Osteocyte (in vitro differentiated cells): ENCODE data around the gene PLA2G2C. TPM values are rescaled to one million over a fixed set of nuclear protein-coding genes. Genes with fewer than 3 reads are reported as not detected.

Experiments
- DNase-seq: peaks from one replicate; pipeline ENCODE4 v3.0.0; 2021; ENCODE audit warnings: mixed read lengths; ENCODE audit not compliant: unreplicated experiment; ENCODE audit errors: extremely low spot score
- H3K27ac Mint-ChIP-seq: one replicate; pipeline ENCODE4 v1.8.0; 2021; ENCODE audit warnings: mild to moderate bottlenecking, mixed read lengths; ENCODE audit not compliant: unreplicated experiment
- H3K27me3 Mint-ChIP-seq: one replicate; pipeline ENCODE4 v1.8.0; 2021; ENCODE audit warnings: mixed read lengths; ENCODE audit not compliant: unreplicated experiment
- H3K36me3 Mint-ChIP-seq: one replicate; pipeline ENCODE4 v1.8.0; 2021; ENCODE audit warnings: mixed read lengths; ENCODE audit not compliant: unreplicated experiment
- H3K4me1 Mint-ChIP-seq: one replicate; pipeline ENCODE4 v1.8.0; 2021; ENCODE audit warnings: mixed read lengths; ENCODE audit not compliant: unreplicated experiment
- H3K4me3 Mint-ChIP-seq: one replicate; pipeline ENCODE4 v1.8.0; 2021; ENCODE audit warnings: mild to moderate bottlenecking, moderate library complexity, mixed read lengths; ENCODE audit not compliant: unreplicated experiment
- H3K9me3 Mint-ChIP-seq: one replicate; pipeline ENCODE4 v1.8.0; 2021; ENCODE audit warnings: mixed read lengths; ENCODE audit not compliant: unreplicated experiment
- total RNA-seq: library from RNA; stranded (reverse); gene quantifications from 2 replicates; pipeline ENCODE4 v1.2.1, GENCODE V29; 2021
- TF ChIP-seq, protein P1 (sequence below): fragments of 200-600 bp; sonication (generic); IDR thresholded peaks from 2 replicates; pipeline ENCODE4 v1.5.0; 2021; ENCODE audit warnings: antibody characterized with exemption, mild to moderate bottlenecking, moderate library complexity

PLA2G2C gene
- total RNA-seq, 1 donor from 2014 or later, result not detected

DNA sequence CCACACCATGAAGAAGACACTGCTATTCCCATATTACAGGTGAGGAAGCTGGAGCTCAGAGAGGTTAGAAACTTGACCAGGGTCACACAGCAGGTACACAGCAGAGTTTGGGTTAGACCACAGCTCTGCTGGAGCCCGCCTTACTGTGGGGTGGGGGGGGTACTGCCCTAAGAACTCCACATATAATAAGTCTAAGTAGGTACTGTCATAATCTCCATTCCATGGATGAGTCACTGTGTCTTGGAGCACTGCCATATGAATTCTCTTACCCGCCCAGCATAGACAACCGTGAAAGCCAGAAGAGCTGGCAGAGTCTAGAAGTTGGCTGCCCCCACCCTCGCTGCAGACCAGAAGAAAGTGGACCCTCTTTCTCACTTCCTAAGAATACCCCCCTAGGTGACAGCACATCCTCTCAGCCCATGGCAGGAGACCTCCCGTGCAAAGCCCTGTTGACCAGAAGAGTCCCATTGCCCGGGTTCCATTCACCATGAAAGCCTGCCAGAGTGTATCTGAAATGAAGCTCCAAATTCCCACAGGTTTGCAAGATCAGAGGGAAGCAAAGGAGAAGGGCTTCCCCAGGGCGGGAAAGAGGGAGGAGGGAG lies 61.8 kb downstream of the PLA2G2C start:
- Mint-ChIP-seq H3K36me3 (no peaks in the 10 kb centered on the region), H3K4me1 (no peaks in the 10 kb centered on the region), H3K4me3 (no peak overlapping the region), H3K27me3 (peaks cover 4% of the 10 kb centered on the region), H3K9me3 (peaks cover under 1% of the 10 kb centered on the region), H3K27ac (no peak overlapping the region)
- TF ChIP-seq, protein P1, sequence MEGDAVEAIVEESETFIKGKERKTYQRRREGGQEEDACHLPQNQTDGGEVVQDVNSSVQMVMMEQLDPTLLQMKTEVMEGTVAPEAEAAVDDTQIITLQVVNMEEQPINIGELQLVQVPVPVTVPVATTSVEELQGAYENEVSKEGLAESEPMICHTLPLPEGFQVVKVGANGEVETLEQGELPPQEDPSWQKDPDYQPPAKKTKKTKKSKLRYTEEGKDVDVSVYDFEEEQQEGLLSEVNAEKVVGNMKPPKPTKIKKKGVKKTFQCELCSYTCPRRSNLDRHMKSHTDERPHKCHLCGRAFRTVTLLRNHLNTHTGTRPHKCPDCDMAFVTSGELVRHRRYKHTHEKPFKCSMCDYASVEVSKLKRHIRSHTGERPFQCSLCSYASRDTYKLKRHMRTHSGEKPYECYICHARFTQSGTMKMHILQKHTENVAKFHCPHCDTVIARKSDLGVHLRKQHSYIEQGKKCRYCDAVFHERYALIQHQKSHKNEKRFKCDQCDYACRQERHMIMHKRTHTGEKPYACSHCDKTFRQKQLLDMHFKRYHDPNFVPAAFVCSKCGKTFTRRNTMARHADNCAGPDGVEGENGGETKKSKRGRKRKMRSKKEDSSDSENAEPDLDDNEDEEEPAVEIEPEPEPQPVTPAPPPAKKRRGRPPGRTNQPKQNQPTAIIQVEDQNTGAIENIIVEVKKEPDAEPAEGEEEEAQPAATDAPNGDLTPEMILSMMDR, result no peak
- DNase-seq, result no peak

GRCh38 chr1:20123722-20124455 lies 62.4 kb downstream of the PLA2G2C start:
- TF ChIP-seq, protein P1, result no peak
- Mint-ChIP-seq H3K4me1 (no peaks in the 10 kb centered on the region), H3K9me3 (no peaks in the 10 kb centered on the region), H3K27me3 (peaks cover 4% of the 10 kb centered on the region), H3K4me3 (no peak overlapping the region), H3K27ac (no peak overlapping the region), H3K36me3 (no peaks in the 10 kb centered on the region)
- no peak for DNase-seq

GRCh38 chr1:20120796-20121195 lies 65.5 kb downstream of the PLA2G2C start:
- H3K27me3 Mint-ChIP-seq, result peaks cover 6% of the 10 kb centered on the region
- H3K27ac Mint-ChIP-seq, result no peak overlapping the region
- no peaks in the 10 kb centered on the region for H3K36me3 Mint-ChIP-seq
- H3K4me3 Mint-ChIP-seq, result no peak overlapping the region
- TF ChIP-seq, protein P1, result no peak
- no peak for DNase-seq
- no peaks in the 10 kb centered on the region for H3K9me3 Mint-ChIP-seq
- H3K4me1 Mint-ChIP-seq, result no peaks in the 10 kb centered on the region

- no peaks in the 10 kb centered on the region for H3K4me1 Mint-ChIP-seq
- no peaks in the 10 kb centered on the region for H3K36me3 Mint-ChIP-seq
- DNase-seq, result no peak
- peaks cover 6% of the 10 kb centered on the region for H3K27me3 Mint-ChIP-seq
- H3K9me3 Mint-ChIP-seq, result no peaks in the 10 kb centered on the region
- no peak within 1 kb of the TSS for H3K27ac Mint-ChIP-seq
- TF ChIP-seq, protein P1, result no peak
- no peak within 1 kb of the TSS for H3K4me3 Mint-ChIP-seq
These were observed 67.0 kb downstream of the PLA2G2C start, which contains the start of gene PLA2G2D for GRCh38 chr1:20119347-20119746. Gene PLA2G2D (minus strand): TSS chr1:20119536. CDS start chr1:20119498, 38 bp downstream.

- Mint-ChIP-seq H3K9me3 (no peaks in the 10 kb centered on the region), H3K4me3 (no peak overlapping the region), H3K27me3 (peaks cover 6% of the 10 kb centered on the region), H3K36me3 (no peaks in the 10 kb centered on the region), H3K27ac (no peak overlapping the region), H3K4me1 (no peaks in the 10 kb centered on the region)
- TF ChIP-seq, protein P1, result no peak
- DNase-seq, result no peak
These were observed 69.1 kb downstream of the PLA2G2C start for GRCh38 chr1:20117236-20117635.
